H1 (cell line): Measurements from ENCODE around the gene MEF2D. TPM values are rescaled to one million over a fixed set of nuclear protein-coding genes. Genes with fewer than 3 reads are reported as not detected.

Experiments
- CTCF ChIA-PET: fragments of 300-600 bp; sonication (Branson Sonifier 250); formaldehyde crosslinking; loops from one replicate; lab custom pipeline; 2021; ENCODE audit not compliant: partially characterized antibody; lab: Charles Lee
- POLR2A ChIA-PET: fragments of 300-600 bp; sonication (Branson Sonifier 250); formaldehyde crosslinking; loops from one replicate; lab custom pipeline; 2021; ENCODE audit warnings: inconsistent platforms; ENCODE audit not compliant: partially characterized antibody; lab: Charles Lee
- DNase-seq, 2 experiments: peaks; one replicate each; pipeline versions ENCODE4 v3.0.0 to v3.0.0-alpha.2; 2010 to 2022; ENCODE audit warnings: low spot score in 2 of 2, low read depth in 1 of 2, mixed read lengths in 1 of 2
- FAIRE-seq: peaks from 2 replicates; lab custom pipeline; 2011; peaks lifted over from hg19 to GRCh38; lab: Jason Lieb, UNC
- H2AFZ ChIP-seq: 2 replicates; pipeline ENCODE4 v1.8.1; 2012; ENCODE audit warnings: low read length, inconsistent platforms
- H2AK5ac ChIP-seq: 2 replicates; pipeline ENCODE4 v1.6.1; 2013; ENCODE audit warnings: low read depth, low read length
- H2BK120ac ChIP-seq: replicated peaks from 2 replicates; pipeline ENCODE3; 2013; ENCODE audit warnings: low read depth, low read length, inconsistent platforms
- H2BK12ac ChIP-seq: 2 replicates; pipeline ENCODE4 v1.6.1; 2013; ENCODE audit warnings: low read depth, low read length
- H2BK15ac ChIP-seq: 2 replicates; pipeline ENCODE4 v1.6.1; 2013; ENCODE audit warnings: low read length
- H2BK20ac ChIP-seq: 2 replicates; pipeline ENCODE4 v1.6.1; 2013; ENCODE audit warnings: low read length
- H2BK5ac ChIP-seq: 2 replicates; pipeline ENCODE4 v1.6.1; 2013; ENCODE audit warnings: low read depth, low read length
- H3K14ac ChIP-seq: 2 replicates; pipeline ENCODE4 v1.6.1; 2013; ENCODE audit warnings: inconsistent platforms; ENCODE audit not compliant: insufficient read length
- H3K18ac ChIP-seq: 2 replicates; pipeline ENCODE4 v1.6.1; 2013; ENCODE audit warnings: low read length; ENCODE audit errors: extremely low read depth
- H3K23ac ChIP-seq: 2 replicates; pipeline ENCODE4 v1.6.1; 2013; ENCODE audit warnings: inconsistent platforms; ENCODE audit not compliant: insufficient read length
- H3K23me2 ChIP-seq: 2 replicates; pipeline ENCODE4 v1.6.1; 2013; ENCODE audit warnings: low read depth, low read length
- H3K27ac ChIP-seq: 2 replicates; pipeline ENCODE4 v1.6.1; 2011; ENCODE audit warnings: low read depth, low read length, inconsistent platforms
- H3K27me3 ChIP-seq, 4 experiments: replicated peaks in 1 of 4; 1 replicate in 1 of 4; 2 replicates in 3 of 4; pipeline versions ENCODE4 v1.6.1 to v1.8.1; 2011 to 2013; ENCODE audit warnings: low read length in 3 of 4, mild to moderate bottlenecking in 3 of 4, inconsistent platforms in 2 of 4, mixed read lengths in 2 of 4, moderate library complexity in 1 of 4; ENCODE audit not compliant: control insufficient read depth in 3 of 4, insufficient read depth in 3 of 4; ENCODE audit errors: extremely low read depth in 1 of 4
- H3K36me3 ChIP-seq, 4 experiments: 2 replicates each; pipeline versions ENCODE4 v1.6.1 to v1.8.1; 2011 to 2013; ENCODE audit warnings: mild to moderate bottlenecking in 4 of 4, low read length in 3 of 4, moderate library complexity in 2 of 4, control low read depth in 1 of 4, inconsistent platforms in 1 of 4; ENCODE audit not compliant: insufficient read depth in 4 of 4, control insufficient read depth in 2 of 4
- H3K4ac ChIP-seq: replicated peaks from 2 replicates; pipeline ENCODE3; 2013; ENCODE audit warnings: low read length, low read depth, mixed read lengths, inconsistent platforms; ENCODE audit not compliant: insufficient read length
- H3K4me1 ChIP-seq, 4 experiments: replicated peaks in 1 of 4; 1 replicate in 1 of 4; 2 replicates in 3 of 4; pipeline versions ENCODE4 v1.6.1 to v1.8.1; 2011 to 2013; ENCODE audit warnings: low read length in 3 of 4, inconsistent platforms in 2 of 4, mixed read lengths in 1 of 4; ENCODE audit not compliant: insufficient read depth in 4 of 4, control insufficient read depth in 3 of 4
- H3K4me2 ChIP-seq, 2 experiments: 2 replicates each; pipeline versions ENCODE4 v1.6.1 to v1.8.1; 2011 to 2013; ENCODE audit warnings: low read depth in 2 of 2, low read length in 2 of 2, control low read depth in 1 of 2, inconsistent platforms in 1 of 2, mild to moderate bottlenecking in 1 of 2; ENCODE audit not compliant: insufficient read depth in 1 of 2
- H3K4me3 ChIP-seq, 4 experiments: fragments of 200-600, 300-600 bp in 1 of 4; sonication (generic), shearing (Covaris generic), sonication (Bioruptor Twin) in 1 of 4; 2 replicates each; pipeline versions ENCODE4 v1.5.1 to v1.8.1; 2011 to 2016; ENCODE audit warnings: low read length in 4 of 4, low read depth in 3 of 4, control low read depth in 2 of 4, inconsistent platforms in 2 of 4, mild to moderate bottlenecking in 2 of 4, mixed read lengths in 1 of 4, moderate library complexity in 1 of 4; ENCODE audit not compliant: insufficient read depth in 2 of 4; ENCODE audit errors: extremely low read depth in 1 of 4
- H3K56ac ChIP-seq: replicated peaks from 2 replicates; pipeline ENCODE3; 2013; ENCODE audit warnings: low read depth, mild to moderate bottlenecking, mixed read lengths, low read length, inconsistent platforms; ENCODE audit not compliant: insufficient read length
- H3K79me1 ChIP-seq: 2 replicates; pipeline ENCODE4 v1.6.1; 2013; ENCODE audit warnings: low read depth, low read length, control low read depth
- H3K79me2 ChIP-seq, 2 experiments: 2 replicates each; pipeline versions ENCODE4 v1.6.1 to v1.8.1; 2012 to 2013; ENCODE audit warnings: low read length in 2 of 2, mild to moderate bottlenecking in 2 of 2, inconsistent platforms in 1 of 2; ENCODE audit not compliant: insufficient read depth in 2 of 2, control insufficient read depth in 1 of 2
- H3K9ac ChIP-seq, 4 experiments: replicated peaks in 1 of 4; 1 replicate in 1 of 4; 2 replicates in 3 of 4; pipeline versions ENCODE4 v1.6.1 to v1.8.1; 2011 to 2013; ENCODE audit warnings: low read depth in 3 of 4, low read length in 3 of 4, control low read depth in 2 of 4, mild to moderate bottlenecking in 2 of 4, moderate library complexity in 2 of 4, inconsistent platforms in 1 of 4; ENCODE audit errors: extremely low read depth in 1 of 4
- H3K9me3 ChIP-seq, 2 experiments: 2 replicates each; pipeline versions ENCODE4 v1.6.1 to v1.8.1; 2012 to 2013; ENCODE audit warnings: mild to moderate bottlenecking in 2 of 2, moderate library complexity in 2 of 2, control low read depth in 1 of 2, inconsistent platforms in 1 of 2, low read depth in 1 of 2, low read length in 1 of 2, mixed read lengths in 1 of 2; ENCODE audit not compliant: insufficient read depth in 2 of 2
- H4K20me1 ChIP-seq, 2 experiments: replicated peaks in 1 of 2; 2 replicates each; pipeline versions ENCODE3 to v1.8.1; 2011 to 2013; ENCODE audit warnings: inconsistent platforms in 2 of 2, low read length in 2 of 2, mild to moderate bottlenecking in 1 of 2; ENCODE audit not compliant: insufficient read depth in 2 of 2, control insufficient read depth in 1 of 2
- H4K5ac ChIP-seq: 2 replicates; pipeline ENCODE4 v1.6.1; 2013; ENCODE audit warnings: low read length, low read depth, mixed read lengths, inconsistent platforms; ENCODE audit not compliant: insufficient read length
- H4K8ac ChIP-seq: 2 replicates; pipeline ENCODE4 v1.8.0; 2013; ENCODE audit warnings: mild to moderate bottlenecking, moderate library complexity, low read length, inconsistent platforms; ENCODE audit not compliant: insufficient read depth; ENCODE audit errors: extremely low read depth
- H4K91ac ChIP-seq: replicated peaks from 2 replicates; pipeline ENCODE3; 2013; ENCODE audit warnings: low read length, mixed read lengths, inconsistent platforms; ENCODE audit not compliant: insufficient read length
- CTBP2 ChIP-seq: IDR thresholded peaks from 2 replicates; pipeline ENCODE4 v1.7.0; 2011; ENCODE audit warnings: borderline replicate concordance, mild to moderate bottlenecking, moderate library complexity, mixed read lengths, low read length; ENCODE audit not compliant: insufficient read depth, insufficient read length
- EZH2 ChIP-seq: fragments of 200-600 bp; sonication (generic); IDR thresholded peaks from 2 replicates; pipeline ENCODE4 v1.7.1; 2012; ENCODE audit warnings: low read depth, mild to moderate bottlenecking, moderate library complexity, low read length, inconsistent platforms; ENCODE audit not compliant: severe bottlenecking
- RAD21 ChIP-seq, 2 experiments: IDR thresholded peaks in 1 of 2; conservative IDR thresholded peaks in 1 of 2; 2 replicates each; pipeline ENCODE4 v1.6.1; 2011; ENCODE audit warnings: low read depth in 2 of 2, low read length in 2 of 2, improper control_type of control experiment in 1 of 2, inconsistent platforms in 1 of 2, mild to moderate bottlenecking in 1 of 2, moderate library complexity in 1 of 2
- RNF2 ChIP-seq: fragments of 200-900, 300-1000 bp; sonication (generic); IDR thresholded peaks from 2 replicates; pipeline ENCODE4 v1.7.1; 2016; ENCODE audit warnings: borderline replicate concordance, low read depth, mild to moderate bottlenecking, antibody characterized with exemption, low read length; ENCODE audit not compliant: poor library complexity, severe bottlenecking; ENCODE audit errors: missing control alignments
- SRF ChIP-seq: IDR thresholded peaks from 2 replicates; pipeline ENCODE4 v1.6.1; 2011; ENCODE audit warnings: mild to moderate bottlenecking, low read depth, low read length, moderate library complexity
- WGBS, 2 experiments: shearing (Covaris generic) in 1 of 2; methylation state at CpG; one replicate each; pipeline versions ENCODE4 v1.1.6 to v1.1.7; 2013 to 2015; ENCODE audit warnings: low lambda C conversion rate in 2 of 2, mixed read lengths in 2 of 2, inconsistent platforms in 1 of 2, low coverage in 1 of 2, missing lambda C conversion rate in 1 of 2; ENCODE audit not compliant: insufficient replicate concordance in 2 of 2, insufficient coverage in 1 of 2, insufficient read length in 1 of 2; ENCODE audit errors: extremely low coverage in 1 of 2, missing lambda C conversion rate in 1 of 2; 5-methylcytosine and 5-hydroxymethylcytosine counted together
- polyA plus RNA-seq, 7 experiments: library from polyadenylated mRNA; depleted of rRNA in 3 of 7; stranded (reverse) in 5 of 7; unstranded in 2 of 7; fragments of >200 nt in 5 of 7; fragments of 200-250 nt in 2 of 7; gene quantifications; 1 replicate in 5 of 7; 2 replicates in 1 of 7; 4 replicates in 1 of 7; pipeline versions ENCODE4 v1.2.1 to v1.2.3, GENCODE V29; 2011 to 2013; ENCODE audit warnings: missing spikeins in 2 of 7, mixed read lengths in 2 of 7
- total RNA-seq: library from RNA; stranded (reverse); fragmentation: NEBNext Ultra II Directional; extraction: Animal tissue kit (Norgen Biotek cat#: 25700); gene quantifications from 2 replicates; pipeline ENCODE4 v1.2.1, GENCODE V29; 2021

Gene MEF2D
- total and polyA plus RNA-seq, 2 of the 8 experiments (the other 6 are each of a cell fraction or from before 2014, with no cell fraction given): 17.3 to 20.3 TPM

DNA sequence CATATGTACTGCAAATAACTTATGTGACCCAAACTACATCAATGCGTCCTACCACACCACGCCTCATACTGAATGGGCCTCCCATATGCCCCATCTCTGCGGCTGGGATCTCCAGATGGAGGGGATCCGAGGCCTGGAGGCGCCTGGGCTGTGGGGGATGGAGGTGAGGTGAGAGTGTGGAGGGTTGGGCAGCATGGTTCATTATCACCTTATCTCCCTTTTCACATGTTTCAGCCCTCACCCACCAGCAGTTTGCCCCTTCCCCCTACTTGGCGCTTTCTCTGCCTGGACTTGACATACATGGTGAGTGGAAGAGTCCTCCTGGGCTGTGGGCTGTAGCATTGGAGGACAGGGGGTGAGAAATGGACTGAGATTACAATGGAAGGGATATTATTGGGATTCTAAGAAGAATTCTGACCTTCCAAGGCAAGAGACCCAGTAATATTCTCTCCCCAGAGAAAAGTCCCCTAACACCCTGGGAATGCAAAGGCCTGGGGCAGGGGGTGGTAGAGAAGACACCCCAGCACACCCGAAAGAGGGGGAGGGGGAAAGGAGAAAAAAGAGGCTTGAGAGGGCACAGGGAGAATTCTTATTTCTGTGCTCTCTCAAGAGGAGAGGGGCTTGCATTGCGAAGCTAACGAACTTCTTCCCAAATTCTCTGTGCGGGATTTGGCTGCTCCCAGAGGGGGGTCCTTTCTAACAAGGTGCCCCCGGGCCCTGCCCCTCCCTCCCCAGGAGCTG, 61.4 kb downstream of the MEF2D start:
- Histone ChIP-seq H3K27me3 (peaks cover 75 to 100% (median 95%) of the 10 kb centered on the region in 4 experiments), H2AFZ (no peak overlapping the region), H2BK15ac (no peak overlapping the region), H3K79me2 (no peaks in the 10 kb centered on the region), H2BK120ac (no peak overlapping the region), H2BK20ac (no peak overlapping the region), H3K56ac (no peak overlapping the region), H3K36me3 (peaks cover 0 to 10% (median 0%) of the 10 kb centered on the region in 4 experiments; a peak in 1 of 8 replicates), H2AK5ac (peak overlapping the region; percentile 68; the same call in 1 of the 2 replicates), H3K18ac (no peak overlapping the region), H4K91ac (no peak overlapping the region), H3K4me1 (peaks cover 6 to 26% (median 9%) of the 10 kb centered on the region in 4 experiments), H3K9ac (no peak overlapping the region), H2BK5ac (no peak overlapping the region), H3K79me1 (no peaks in the 10 kb centered on the region), H3K4ac (no peak overlapping the region), H3K14ac (no peak overlapping the region), H3K9me3 (no peaks in the 10 kb centered on the region), H4K20me1 (peaks cover 2 to 14% of the 10 kb centered on the region in 2 experiments), H4K5ac (no peak overlapping the region), H3K4me2 (peak overlapping the region; percentile 54 to 60), H3K4me3 (peak overlapping the region in 1 of 4 experiments; percentile 46; a peak in 4 of 8 replicates), H3K23me2 (peaks cover 6% of the 10 kb centered on the region; the same call in 1 of the 2 replicates), H3K23ac (no peak overlapping the region), H4K8ac (no peak overlapping the region), H2BK12ac (no peak overlapping the region; the same call in 1 of the 2 replicates), H3K27ac (no peak overlapping the region)
- POLR2A ChIA-PET: interaction anchor here (1.4 to 3.9 kb wide), 5 partner anchors 9 to 56 kb away, joined by 3 to 23 read pairs (median 7); no protein-coding TSS in a partner anchor
- 7% methylated on average over 8 of the region's 11 CpGs; no CpG with 5 or more reads in 1 of the 2 experiments for WGBS, 2 experiments
- no peak for FAIRE-seq
- no peak for DNase-seq
- CTCF ChIA-PET: interaction anchor here (1.7 to 5.4 kb wide), 5 partner anchors 16 to 83 kb away, joined by 4 to 185 read pairs (median 31); no protein-coding TSS in a partner anchor
- TF ChIP-seq SRF (no peak), RAD21 (IDR thresholded peaks at IDR 0.05 in 1 of 2, conservative IDR thresholded peaks at IDR 0.05 in 1 of 2; ENCODE audit: low read depth in 2 of 2, low read length in 2 of 2) (no peak), RNF2 (peak; percentile 66), CTBP2 (peak; percentile 12), EZH2 (peak; percentile 78)
